Measurements from ENCODE around the gene DRC7.
"Not testable (repeated sequence)": the region's sequence is repeated elsewhere in the genome, so short reads cannot be mapped to it uniquely, and the experiment has no call there.

DRC7 gene

GRCh38 chr16:57692636-57693035, 2.0 kb upstream of the DRC7 start:
- no peak for DNase-seq

DNA sequence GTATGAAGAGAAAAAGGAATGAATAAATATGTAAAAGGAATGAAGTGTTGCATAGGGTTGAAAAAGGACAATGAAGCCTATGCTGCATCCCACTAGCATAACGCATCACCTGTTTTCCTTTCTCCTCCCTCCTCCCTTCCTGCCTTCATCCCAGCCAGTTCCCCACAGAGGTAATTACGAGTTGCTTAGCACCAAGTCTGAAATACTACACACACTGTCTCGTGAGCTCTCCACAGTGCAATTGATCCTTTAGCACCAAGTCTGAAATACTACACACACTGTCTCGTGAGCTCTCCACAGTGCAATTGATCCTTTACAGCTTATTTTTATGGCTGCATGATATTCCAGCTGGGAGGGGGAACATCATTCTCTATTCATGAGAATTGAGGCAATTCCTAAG, 1.1 kb upstream of the DRC7 start:
- DNase-seq, result no peak

- DNase-seq, result no peak
Measured at GRCh38 chr16:57694231-57694724, 328 bp upstream of the DRC7 start.

DNA sequence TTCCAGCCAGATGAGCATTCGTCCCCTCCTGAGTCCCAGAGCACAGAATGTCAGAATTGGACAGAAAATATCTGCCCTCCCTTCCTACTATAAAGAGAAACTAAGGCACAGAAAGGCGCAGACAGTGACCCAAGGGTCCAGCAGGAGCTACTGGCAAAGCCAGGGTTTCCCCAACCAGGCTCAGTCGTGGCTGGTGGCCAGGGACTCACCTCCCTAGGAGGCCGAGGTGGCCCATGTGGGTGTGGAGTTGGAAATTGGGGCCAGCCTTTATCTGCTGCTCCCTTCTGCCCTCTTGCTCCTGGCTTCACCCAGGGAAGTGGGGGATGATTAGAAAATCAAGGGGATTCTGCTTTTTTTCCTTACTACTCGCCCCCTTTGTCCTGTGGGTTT, 1.1 kb downstream of the DRC7 start:
- no peak for DNase-seq

- DNase-seq, result no peak
Measured at GRCh38 chr16:57696240-57696639, 1.6 kb downstream of the DRC7 start.

- no peak for DNase-seq
Measured at GRCh38 chr16:57697896-57698537, 3.4 kb downstream of the DRC7 start.

GRCh38 chr16:57698812-57699405, 4.3 kb downstream of the DRC7 start:
- DNase-seq, result no peak

- DNase-seq, result no peak
Measured at GRCh38 chr16:57699481-57699880, 4.9 kb downstream of the DRC7 start.

DNA sequence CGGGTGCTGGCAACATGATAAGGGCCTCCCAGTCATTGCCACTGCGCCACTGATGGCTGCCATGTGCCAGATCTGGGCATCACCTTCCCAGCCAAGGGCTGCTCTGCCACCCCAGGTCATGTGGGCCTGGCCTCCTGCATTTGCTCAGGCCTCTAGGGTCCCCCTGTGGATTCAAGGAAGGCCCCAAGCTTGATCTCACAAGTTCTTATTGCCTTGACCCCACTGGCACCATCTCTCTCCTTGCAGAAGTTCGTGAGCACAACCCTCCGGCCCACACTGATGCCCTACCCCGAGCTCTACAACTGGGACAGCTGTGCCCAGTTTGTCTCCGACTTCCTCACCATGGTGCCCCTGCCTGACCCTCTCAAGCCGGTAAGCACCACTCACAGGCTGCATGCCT, 5.3 kb downstream of the DRC7 start:
- DNase-seq, result no peak

DNA sequence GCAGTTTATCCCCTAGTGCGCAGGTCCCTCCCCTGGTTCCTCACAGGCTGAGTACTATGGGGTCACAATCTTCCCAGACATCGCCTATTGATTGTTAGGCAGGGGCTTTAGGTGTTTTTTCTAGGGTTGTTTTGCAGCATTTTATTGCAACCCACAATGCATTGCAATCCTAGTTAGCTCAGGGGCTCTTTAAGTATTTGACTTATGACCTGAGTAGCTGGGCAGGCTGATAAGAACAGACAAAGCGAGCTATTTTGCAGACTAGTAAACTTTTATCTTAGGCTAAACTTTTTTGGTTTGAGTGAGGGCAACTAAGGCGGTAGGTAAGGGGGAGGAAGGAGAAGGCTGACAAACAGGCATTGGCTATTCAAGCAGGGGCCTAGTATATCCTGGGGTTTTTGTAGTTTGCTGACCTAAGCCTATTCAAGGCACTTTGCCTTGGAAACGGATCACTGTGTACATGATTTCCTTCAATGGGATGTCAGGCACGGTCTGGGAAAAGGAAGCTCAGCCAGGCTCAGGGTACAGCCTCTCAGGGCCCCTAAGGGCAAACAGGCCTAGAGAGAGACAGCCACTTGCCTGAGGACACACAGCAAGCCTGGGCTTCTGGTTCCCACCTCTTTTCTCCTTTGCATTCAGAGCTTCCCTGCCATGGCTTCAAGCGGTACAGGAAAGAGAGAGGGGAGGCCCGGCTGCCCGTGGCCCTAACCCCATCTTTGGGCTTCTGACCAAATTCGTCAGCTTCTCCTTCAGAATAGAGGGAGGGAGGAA, 6.4 kb downstream of the DRC7 start:
- DNase-seq, result no peak

- no peak for DNase-seq
Measured at GRCh38 chr16:57701759-57702371, 7.3 kb downstream of the DRC7 start.

- no peak for DNase-seq
Measured at GRCh38 chr16:57703416-57704010, 8.9 kb downstream of the DRC7 start.

DNA sequence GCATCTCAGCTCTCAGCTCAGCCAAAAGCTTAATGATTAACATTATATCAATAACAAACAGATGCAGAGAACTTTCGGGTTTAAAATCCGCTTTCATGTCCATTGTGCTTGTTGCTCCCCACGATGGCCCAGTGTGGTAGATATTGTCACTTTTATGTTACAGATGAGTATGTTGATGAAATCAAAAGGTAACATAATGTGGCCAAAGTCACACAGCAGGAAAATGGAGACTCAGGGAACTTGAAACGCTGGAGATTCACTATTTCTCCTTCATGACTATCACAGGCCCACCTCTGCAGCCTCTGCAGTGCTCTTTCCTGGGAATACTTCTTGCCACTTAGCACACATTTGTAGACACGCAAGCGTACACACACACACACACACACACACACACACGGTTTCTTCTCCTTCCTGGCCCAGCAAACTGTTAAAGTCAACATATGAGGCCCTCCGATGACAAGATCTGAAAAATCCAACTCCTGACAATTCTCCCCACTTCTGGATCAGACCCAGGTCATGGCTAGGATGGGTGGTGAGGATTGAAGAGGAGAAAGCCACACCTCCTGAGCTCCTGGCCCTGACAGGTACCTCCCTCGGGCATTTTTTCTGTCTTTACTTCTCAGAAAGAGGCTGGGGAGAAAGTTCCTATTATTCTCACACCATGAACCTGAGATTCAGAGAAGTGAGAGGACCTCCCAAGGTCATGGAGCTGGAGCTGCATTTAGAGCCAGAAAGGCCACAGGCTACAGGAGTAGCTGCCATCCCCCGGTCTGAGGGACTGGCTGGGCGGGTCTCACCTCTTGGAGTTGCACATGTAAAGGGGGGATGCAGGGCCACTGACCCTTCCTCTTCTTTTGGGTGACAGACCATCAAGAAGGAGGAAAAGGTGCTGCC, 9.7 kb downstream of the DRC7 start:
- no peak for DNase-seq

- DNase-seq, result no peak
Measured at GRCh38 chr16:57704905-57705852, 10.6 kb downstream of the DRC7 start.

DNA sequence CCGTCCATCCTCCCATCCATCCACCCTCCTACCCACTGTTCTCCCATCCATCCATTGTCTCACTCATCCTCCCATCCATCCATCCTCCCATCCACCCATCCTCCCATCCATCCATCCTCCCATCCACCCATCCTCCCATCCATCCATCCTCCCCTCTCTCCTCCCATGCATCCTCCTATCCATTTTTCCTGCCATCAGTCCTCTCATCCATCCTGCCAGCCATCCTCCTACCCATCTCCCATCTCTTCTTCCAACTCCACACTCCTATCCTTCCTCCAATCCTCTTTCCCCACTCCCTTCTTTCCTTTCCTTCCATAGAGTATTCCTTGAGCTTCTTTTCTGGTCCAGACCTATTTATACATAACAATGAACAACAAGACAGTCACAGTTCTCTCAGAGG, 12.1 kb downstream of the DRC7 start:
- no peak for DNase-seq

DNA sequence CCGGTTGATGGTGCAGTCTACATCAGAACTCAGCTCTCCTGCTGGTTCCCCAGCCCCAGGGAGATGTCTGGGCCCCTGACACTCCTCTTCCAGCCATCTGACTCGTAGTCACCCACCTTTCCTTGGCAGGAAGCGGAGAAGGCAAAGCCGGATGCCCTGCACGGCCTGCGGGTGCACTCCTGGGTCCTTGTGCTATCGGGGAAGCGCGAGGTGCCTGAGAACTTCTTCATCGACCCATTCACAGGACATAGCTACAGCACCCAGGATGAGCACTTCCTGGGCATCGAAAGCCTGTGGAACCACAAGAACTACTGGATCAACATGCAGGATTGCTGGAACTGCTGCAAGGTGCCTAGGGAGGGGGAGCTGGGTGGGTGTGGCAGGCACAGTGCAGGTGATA, 12.7 kb downstream of the DRC7 start:
- DNase-seq, result no peak

DNA sequence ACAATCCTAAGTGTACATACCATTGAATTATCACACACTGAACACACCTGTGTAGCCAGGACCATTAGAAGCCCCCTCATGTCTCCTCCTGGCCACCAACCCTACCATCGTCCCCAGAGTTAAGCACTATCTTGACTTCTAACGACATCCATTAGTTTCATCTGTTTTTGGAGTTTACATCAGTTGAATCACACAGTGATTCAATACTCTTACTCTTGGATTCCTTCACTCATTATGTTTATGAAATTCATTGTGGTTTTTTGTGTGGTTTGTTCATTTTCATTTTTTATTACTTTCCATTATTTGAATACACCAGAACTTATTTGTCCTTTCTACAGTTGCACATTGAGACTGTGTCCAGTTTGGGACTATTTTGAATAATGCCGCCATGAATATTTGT, 13.6 kb downstream of the DRC7 start:
- DNase-seq, result no peak

DNA sequence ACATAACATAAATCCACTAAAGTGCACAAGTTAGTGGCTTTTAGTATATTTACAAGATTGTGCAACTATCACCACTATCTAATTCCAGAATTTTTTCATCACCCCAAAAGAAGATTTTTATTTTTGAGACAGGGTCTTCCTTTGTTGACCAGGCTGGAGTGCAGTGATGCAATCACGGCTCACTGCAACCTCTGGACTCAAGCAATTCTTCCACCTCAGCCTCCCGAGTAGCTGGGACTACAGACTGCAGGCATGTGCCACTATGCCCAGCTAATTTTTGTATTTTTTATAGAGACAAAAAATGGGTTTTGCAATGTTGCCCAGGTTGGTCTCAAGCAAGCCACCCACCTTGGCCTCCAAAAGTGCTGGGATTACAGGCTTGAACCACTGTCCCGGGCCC, 15.1 kb downstream of the DRC7 start:
- DNase-seq, result no peak

- DNase-seq, result no peak
Measured at GRCh38 chr16:57711346-57711745, 16.7 kb downstream of the DRC7 start.

- DNase-seq, result peak in 1 of 5 experiments; percentile 29
Measured at GRCh38 chr16:57711993-57712392, 17.4 kb downstream of the DRC7 start.

DNA sequence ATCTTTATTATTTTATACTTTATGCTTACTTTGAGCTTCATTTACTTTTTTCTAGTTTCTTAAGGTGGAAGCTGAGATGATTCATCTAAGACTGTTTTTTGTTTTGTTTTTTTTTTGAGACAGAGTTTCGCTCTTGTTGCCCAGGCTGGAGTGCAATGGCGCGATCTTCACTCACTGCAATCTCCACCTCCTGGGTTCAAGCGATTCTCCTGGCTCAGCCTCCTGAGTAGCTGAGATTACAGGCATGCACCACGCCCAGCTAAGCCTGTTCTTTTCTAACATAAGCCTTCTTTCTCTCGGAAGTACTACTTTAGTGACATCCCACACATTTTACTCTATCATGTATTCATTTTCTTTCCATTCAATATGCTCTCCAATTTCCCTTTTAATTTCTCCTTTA, 18.0 kb downstream of the DRC7 start:
- not testable (repeated sequence) for DNase-seq

Measured in T-helper 2 cell (primary cell).